ENCODE results near the gene TMEM273.

DNA sequence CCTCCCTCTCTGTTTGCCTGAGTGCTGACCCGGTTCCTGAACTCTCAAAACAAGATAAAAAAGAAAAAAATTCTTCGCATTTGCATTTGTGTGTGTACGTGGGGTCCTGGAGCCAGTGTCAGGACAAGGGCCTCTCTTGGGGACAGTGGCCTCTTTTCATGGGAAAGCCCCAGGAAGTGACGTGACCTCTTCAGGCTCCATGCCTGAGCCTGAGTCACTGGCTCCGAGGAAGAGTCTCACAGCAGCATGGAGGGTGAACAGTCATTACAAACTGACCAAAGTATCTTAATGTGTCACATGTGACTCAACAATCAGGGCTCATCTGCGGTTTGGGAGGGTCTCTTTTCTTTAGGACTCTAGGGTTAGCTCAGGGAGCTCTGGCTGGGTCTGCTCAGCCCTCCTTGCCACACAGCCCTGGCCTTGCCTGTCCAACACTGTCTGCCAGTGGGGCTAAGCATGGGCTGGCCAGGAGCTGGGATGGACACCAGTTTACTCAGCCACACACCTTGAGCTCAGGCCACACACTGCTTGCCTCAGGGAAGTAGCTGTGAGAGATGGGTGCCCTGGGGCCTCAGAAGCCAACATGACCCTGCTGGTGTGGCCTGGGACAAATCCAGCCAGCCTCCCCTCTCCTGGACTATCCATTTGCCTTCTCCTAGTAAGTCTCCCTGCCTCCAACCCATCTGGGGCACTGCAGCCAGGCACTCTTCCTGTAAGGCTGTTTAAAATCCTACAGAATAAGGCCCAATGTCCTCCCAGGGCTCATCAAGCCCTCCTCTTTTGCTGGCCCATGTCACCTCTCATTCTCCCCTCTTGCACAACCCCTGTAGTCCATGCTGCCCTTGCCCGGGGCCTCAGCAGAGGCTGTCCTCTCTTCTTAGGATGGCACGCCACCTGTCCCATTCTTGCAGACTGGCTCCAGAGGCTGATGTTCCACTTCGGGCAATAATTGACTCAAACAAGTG, 10.5 kb downstream of the TMEM273 start:
- TF ChIP-seq, protein P1, sequence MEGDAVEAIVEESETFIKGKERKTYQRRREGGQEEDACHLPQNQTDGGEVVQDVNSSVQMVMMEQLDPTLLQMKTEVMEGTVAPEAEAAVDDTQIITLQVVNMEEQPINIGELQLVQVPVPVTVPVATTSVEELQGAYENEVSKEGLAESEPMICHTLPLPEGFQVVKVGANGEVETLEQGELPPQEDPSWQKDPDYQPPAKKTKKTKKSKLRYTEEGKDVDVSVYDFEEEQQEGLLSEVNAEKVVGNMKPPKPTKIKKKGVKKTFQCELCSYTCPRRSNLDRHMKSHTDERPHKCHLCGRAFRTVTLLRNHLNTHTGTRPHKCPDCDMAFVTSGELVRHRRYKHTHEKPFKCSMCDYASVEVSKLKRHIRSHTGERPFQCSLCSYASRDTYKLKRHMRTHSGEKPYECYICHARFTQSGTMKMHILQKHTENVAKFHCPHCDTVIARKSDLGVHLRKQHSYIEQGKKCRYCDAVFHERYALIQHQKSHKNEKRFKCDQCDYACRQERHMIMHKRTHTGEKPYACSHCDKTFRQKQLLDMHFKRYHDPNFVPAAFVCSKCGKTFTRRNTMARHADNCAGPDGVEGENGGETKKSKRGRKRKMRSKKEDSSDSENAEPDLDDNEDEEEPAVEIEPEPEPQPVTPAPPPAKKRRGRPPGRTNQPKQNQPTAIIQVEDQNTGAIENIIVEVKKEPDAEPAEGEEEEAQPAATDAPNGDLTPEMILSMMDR (conservative IDR thresholded peaks at IDR 0.05 in 1 of 2, IDR thresholded peaks at IDR 0.05 in 1 of 2; ENCODE audit: extremely low read depth in 1 of 2, insufficient read depth in 1 of 2, low read depth in 1 of 2, low read length in 2 of 2) = no peak
- TF ChIP-seq EZH2 (IDR thresholded peaks at IDR 0.05; ENCODE audit: borderline replicate concordance, low read length) = no peak

Data from mammary epithelial cell (primary cell).